PC-3 (cell line): ENCODE results near the gene IL17RA.

Source experiments
- CTCF ChIP-seq: fragments of 300-600 bp; sonication (generic); conservative IDR thresholded peaks from 2 replicates; pipeline ENCODE4 v1.5.1; 2017; ENCODE audit warnings: antibody characterized with exemption, low read depth, mild to moderate bottlenecking, low read length
- EZH2 ChIP-seq: fragments of 300-600 bp; sonication (generic); IDR thresholded peaks from one replicate; pipeline ENCODE4 v1.6.1; 2017; ENCODE audit warnings: antibody characterized with exemption, mild to moderate bottlenecking, low read length; ENCODE audit not compliant: unreplicated experiment
- EZH2phosphoT487 ChIP-seq: fragments of 300-600 bp; sonication (generic); IDR thresholded peaks from 2 replicates; pipeline ENCODE4 v1.6.1; 2018; ENCODE audit warnings: mild to moderate bottlenecking, antibody characterized with exemption, low read length, borderline replicate concordance

- TF ChIP-seq CTCF (no peak), EZH2 (no peak), EZH2phosphoT487 (no peak)
These were observed 25.2 kb downstream of the IL17RA start for GRCh38 chr22:17109976-17110375.
